Muscle of leg (tissue), 11 donors: Measurements from ENCODE around the gene CDKAL1. TPM values are rescaled to one million over a fixed set of nuclear protein-coding genes. Genes with fewer than 3 reads are reported as not detected.

Experiments
- DNase-seq: peaks from one replicate; pipeline ENCODE4 v3.0.0; 2013
- H3K27ac ChIP-seq: one replicate; pipeline ENCODE4 v1.5.1; 2013; ENCODE audit warnings: mild to moderate bottlenecking, low read length, control low read depth
- H3K27me3 ChIP-seq: one replicate; pipeline ENCODE4 v1.6.1; 2013; ENCODE audit warnings: low read length; ENCODE audit not compliant: control insufficient read depth, insufficient read depth
- H3K36me3 ChIP-seq: one replicate; pipeline ENCODE4 v1.6.1; 2013; ENCODE audit warnings: low read length; ENCODE audit not compliant: control insufficient read depth, insufficient read depth
- H3K4me1 ChIP-seq: one replicate; pipeline ENCODE4 v1.6.1; 2013; ENCODE audit warnings: low read length; ENCODE audit not compliant: control insufficient read depth, insufficient read depth
- H3K4me3 ChIP-seq: one replicate; pipeline ENCODE4 v1.5.1; 2013; ENCODE audit warnings: low read length, control low read depth
- H3K9me3 ChIP-seq: replicated peaks from 2 replicates; pipeline ENCODE4 v1.6.1; 2013; ENCODE audit warnings: low read depth, low read length; ENCODE audit not compliant: control insufficient read depth
- WGBS: methylation state at CpG from one replicate; pipeline ENCODE4 v1.1.5; 2013; ENCODE audit warnings: missing lambda C conversion rate; ENCODE audit not compliant: insufficient coverage; 5-methylcytosine and 5-hydroxymethylcytosine counted together
- polyA plus RNA-seq, 8 donors: library from polyadenylated mRNA; unstranded; fragments of 120-200 nt; gene quantifications; one replicate each; pipeline versions ENCODE4 v1.2.1 to v1.2.3, GENCODE V29; 2013; ENCODE audit warnings: inconsistent platforms in 1 of 8, low replicate concordance in 1 of 8; ENCODE audit not compliant: insufficient read length in 8 of 8, insufficient read depth in 1 of 8
- total RNA-seq: library from RNA; stranded (reverse); fragments of 120-200 nt; gene quantifications from one replicate; pipeline ENCODE4 v1.2.4, GENCODE V29; 2013

The CDKAL1 gene
- total and polyA plus RNA-seq, 9 donors: 11.0 to 23.6 (median 13.0) TPM

GRCh38 chr6:20835315-20836010, 301.2 kb downstream of the CDKAL1 start:
- WGBS: 79% methylated on average over 2 of the region's 6 CpGs

GRCh38 chr6:20837189-20837588, 302.9 kb downstream of the CDKAL1 start:
- WGBS: no CpG with 5 or more reads among the region's 2 CpGs
- H3K4me3 ChIP-seq: no peak overlapping the region
- H3K27ac ChIP-seq: no peak overlapping the region
- no peaks in the 10 kb centered on the region for H3K4me1 ChIP-seq
- no peaks in the 10 kb centered on the region for H3K36me3 ChIP-seq
- no peaks in the 10 kb centered on the region for H3K9me3 ChIP-seq
- DNase-seq: no peak
- H3K27me3 ChIP-seq: no peaks in the 10 kb centered on the region

More at GRCh38 chr6:20835315-20836010, 301.2 kb downstream of the CDKAL1 start:
- Histone ChIP-seq H3K27ac (no peak overlapping the region), H3K27me3 (no peaks in the 10 kb centered on the region), H3K9me3 (no peaks in the 10 kb centered on the region), H3K4me3 (no peak overlapping the region), H3K4me1 (no peaks in the 10 kb centered on the region), H3K36me3 (no peaks in the 10 kb centered on the region)
- DNase-seq: no peak

GRCh38 chr6:20838113-20838512, 303.9 kb downstream of the CDKAL1 start:
- no peak for DNase-seq
- Histone ChIP-seq H3K9me3 (no peaks in the 10 kb centered on the region), H3K4me3 (no peak overlapping the region), H3K4me1 (no peaks in the 10 kb centered on the region), H3K27me3 (no peaks in the 10 kb centered on the region), H3K36me3 (no peaks in the 10 kb centered on the region), H3K27ac (no peak overlapping the region)
- WGBS: no CpG with 5 or more reads among the region's 3 CpGs

- no peak overlapping the region for H3K27ac ChIP-seq
- no peaks in the 10 kb centered on the region for H3K27me3 ChIP-seq
- H3K9me3 ChIP-seq: no peaks in the 10 kb centered on the region
- no CpG with 5 or more reads among the region's 2 CpGs for WGBS
- DNase-seq: no peak
- no peaks in the 10 kb centered on the region for H3K4me1 ChIP-seq
- no peaks in the 10 kb centered on the region for H3K36me3 ChIP-seq
- no peak overlapping the region for H3K4me3 ChIP-seq
Observed at GRCh38 chr6:20839630-20840029, 305.4 kb downstream of the CDKAL1 start.

- Histone ChIP-seq H3K4me1 (no peaks in the 10 kb centered on the region), H3K4me3 (no peak overlapping the region), H3K27ac (no peak overlapping the region), H3K27me3 (no peaks in the 10 kb centered on the region), H3K9me3 (no peaks in the 10 kb centered on the region), H3K36me3 (no peaks in the 10 kb centered on the region)
- DNase-seq: no peak
- WGBS: 100% methylated on average over 1 of the region's 2 CpGs
Observed at GRCh38 chr6:20840675-20841074, 306.4 kb downstream of the CDKAL1 start.

GRCh38 chr6:20841806-20842205, 307.5 kb downstream of the CDKAL1 start:
- H3K27me3 ChIP-seq: no peaks in the 10 kb centered on the region
- no peak for DNase-seq
- H3K27ac ChIP-seq: no peak overlapping the region
- no peak overlapping the region for H3K4me3 ChIP-seq
- H3K9me3 ChIP-seq: no peaks in the 10 kb centered on the region
- no peaks in the 10 kb centered on the region for H3K4me1 ChIP-seq
- no peaks in the 10 kb centered on the region for H3K36me3 ChIP-seq

GRCh38 chr6:20845592-20845991, 311.3 kb downstream of the CDKAL1 start:
- no peaks in the 10 kb centered on the region for H3K9me3 ChIP-seq
- no peaks in the 10 kb centered on the region for H3K27me3 ChIP-seq
- H3K4me3 ChIP-seq: no peak overlapping the region
- DNase-seq: no peak
- H3K36me3 ChIP-seq: no peaks in the 10 kb centered on the region
- no peak overlapping the region for H3K27ac ChIP-seq
- H3K4me1 ChIP-seq: no peaks in the 10 kb centered on the region

- H3K27ac ChIP-seq: no peak overlapping the region
- no peaks in the 10 kb centered on the region for H3K9me3 ChIP-seq
- no peaks in the 10 kb centered on the region for H3K36me3 ChIP-seq
- H3K4me3 ChIP-seq: no peak overlapping the region
- no peaks in the 10 kb centered on the region for H3K4me1 ChIP-seq
- no CpG with 5 or more reads among the region's 1 CpG for WGBS
- no peak for DNase-seq
- H3K27me3 ChIP-seq: no peaks in the 10 kb centered on the region
Observed at GRCh38 chr6:20846602-20847028, 312.4 kb downstream of the CDKAL1 start.

- H3K4me1 ChIP-seq: no peaks in the 10 kb centered on the region
- WGBS: 88% methylated on average over 2 of the region's 3 CpGs
Observed at GRCh38 chr6:20847904-20848303, 313.6 kb downstream of the CDKAL1 start.

GRCh38 chr6:20850686-20851416, 316.6 kb downstream of the CDKAL1 start:
- Histone ChIP-seq H3K36me3 (no peaks in the 10 kb centered on the region), H3K4me3 (no peak overlapping the region), H3K27ac (no peak overlapping the region), H3K4me1 (no peaks in the 10 kb centered on the region), H3K9me3 (no peaks in the 10 kb centered on the region), H3K27me3 (no peaks in the 10 kb centered on the region)
- no CpG with 5 or more reads among the region's 2 CpGs for WGBS
- no peak for DNase-seq

More at GRCh38 chr6:20847904-20848303, 313.6 kb downstream of the CDKAL1 start:
- Histone ChIP-seq H3K27ac (no peak overlapping the region), H3K27me3 (no peaks in the 10 kb centered on the region), H3K36me3 (no peaks in the 10 kb centered on the region), H3K4me3 (no peak overlapping the region), H3K9me3 (no peaks in the 10 kb centered on the region)
- DNase-seq: no peak
